HepG2 (cell line): Measurements from ENCODE around the gene PPA2. TPM values are rescaled to one million over a fixed set of nuclear protein-coding genes. Genes with fewer than 3 reads are reported as not detected.

Source experiments
- ARHGAP35 ChIP-seq: sonication (generic); formaldehyde crosslinking; IDR thresholded peaks from 2 replicates; pipeline ENCODE4 v1.9.0; 2022; ENCODE audit warnings: mild to moderate bottlenecking, inconsistent platforms, moderate library complexity, missing genetic modification reagents, borderline replicate concordance
- ATF4 ChIP-seq, 2 experiments: fragments of 450-650 bp in 1 of 2; sonication (generic) in 1 of 2; formaldehyde crosslinking; IDR thresholded peaks; 2 replicates each; pipeline versions ENCODE4 v1.5.0 to v1.8.0; 2020 to 2022; ENCODE audit warnings: mild to moderate bottlenecking in 1 of 2, missing genetic modification reagents in 1 of 2
- CBX2 ChIP-seq, 2 experiments: fragments of 200-600 bp in 1 of 2; sonication (generic); formaldehyde crosslinking in 1 of 2; IDR thresholded peaks; 2 replicates each; pipeline versions ENCODE4 v1.7.0 to v1.8.1; 2018 to 2022; ENCODE audit warnings: low read depth in 2 of 2, low read length in 1 of 2, mild to moderate bottlenecking in 1 of 2, missing genetic modification reagents in 1 of 2
- DZIP1 ChIP-seq: sonication (generic); formaldehyde crosslinking; IDR thresholded peaks from 2 replicates; pipeline ENCODE4 v1.5.0; 2020; ENCODE audit warnings: mild to moderate bottlenecking, missing genetic modification reagents
- HDAC6 ChIP-seq: fragments of 200-600 bp; sonication (generic); IDR thresholded peaks from 2 replicates; pipeline ENCODE4 v1.7.0; 2017; ENCODE audit warnings: mild to moderate bottlenecking, antibody characterized with exemption, low read length, low read depth
- HOXA3 ChIP-seq: sonication (generic); formaldehyde crosslinking; IDR thresholded peaks from 2 replicates; pipeline ENCODE4 v1.5.0; 2020; ENCODE audit warnings: missing genetic modification reagents
- IKZF4 ChIP-seq: sonication (generic); formaldehyde crosslinking; IDR thresholded peaks from 2 replicates; pipeline ENCODE4 v1.5.1; 2020; ENCODE audit warnings: borderline replicate concordance, mild to moderate bottlenecking, low read depth, missing genetic modification reagents; ENCODE audit errors: not compliant biosample characterization
- KDM5A ChIP-seq: fragments of 200-600 bp; sonication (generic); IDR thresholded peaks from 2 replicates; pipeline ENCODE4 v1.7.0; 2018; ENCODE audit warnings: antibody characterized with exemption, mild to moderate bottlenecking, low read length, borderline replicate concordance
- KLF6 ChIP-seq: IDR thresholded peaks from 2 replicates; pipeline ENCODE4 v1.8.0; 2016; ENCODE audit warnings: missing biosample characterization, missing genetic modification reagents
- KMT2A ChIP-seq: sonication (generic); formaldehyde crosslinking; IDR thresholded peaks from 2 replicates; pipeline ENCODE4 v1.4.0; 2020; ENCODE audit warnings: missing genetic modification reagents
- MTF1 ChIP-seq: sonication (generic); formaldehyde crosslinking; IDR thresholded peaks from 2 replicates; pipeline ENCODE4 v1.5.0; 2020; ENCODE audit warnings: missing genetic modification reagents
- PAF1 ChIP-seq: IDR thresholded peaks from 2 replicates; pipeline ENCODE4 v1.6.1; 2016; ENCODE audit warnings: missing genetic modification reagents, missing compliant biosample characterization
- PRDM10 ChIP-seq: sonication (generic); formaldehyde crosslinking; IDR thresholded peaks from 2 replicates; pipeline ENCODE4 v1.4.0; 2020; ENCODE audit warnings: low read depth, missing genetic modification reagents
- RFX1 ChIP-seq: fragments of 450-650 bp; IDR thresholded peaks from 2 replicates; pipeline ENCODE4 v1.6.1; 2017
- RFXANK ChIP-seq: IDR thresholded peaks from 2 replicates; pipeline ENCODE4 v1.6.1; 2016
- TEAD2 ChIP-seq: sonication (generic); formaldehyde crosslinking; IDR thresholded peaks from 2 replicates; pipeline ENCODE4 v1.9.0; 2021; ENCODE audit warnings: missing genetic modification reagents
- ZNF557 ChIP-seq: sonication (generic); formaldehyde crosslinking; IDR thresholded peaks from 2 replicates; pipeline ENCODE4 v1.4.0; 2020; ENCODE audit warnings: missing genetic modification reagents
- ZNF567 ChIP-seq: sonication (generic); formaldehyde crosslinking; IDR thresholded peaks from 2 replicates; pipeline ENCODE4 v1.8.1; 2023; ENCODE audit warnings: mild to moderate bottlenecking, missing genetic modification reagents, borderline replicate concordance
- ZNF7 ChIP-seq: IDR thresholded peaks from 2 replicates; pipeline ENCODE4 v1.6.1; 2016; ENCODE audit warnings: missing biosample characterization, missing genetic modification reagents
- ZNF781 ChIP-seq: sonication (generic); formaldehyde crosslinking; IDR thresholded peaks from 2 replicates; pipeline ENCODE4 v1.5.1; 2020; ENCODE audit warnings: borderline replicate concordance, mild to moderate bottlenecking, missing genetic modification reagents; ENCODE audit errors: not compliant biosample characterization
- ZNF782 ChIP-seq: sonication (generic); formaldehyde crosslinking; IDR thresholded peaks from 2 replicates; pipeline ENCODE4 v1.4.0; 2020; ENCODE audit warnings: missing genetic modification reagents, mild to moderate bottlenecking, borderline replicate concordance
- ZSCAN29 ChIP-seq: sonication (generic); formaldehyde crosslinking; conservative IDR thresholded peaks from 2 replicates; pipeline ENCODE4 v1.4.0; 2020; ENCODE audit warnings: mild to moderate bottlenecking, missing genetic modification reagents
- ZSCAN30 ChIP-seq: sonication (generic); formaldehyde crosslinking; IDR thresholded peaks from 2 replicates; pipeline ENCODE4 v1.5.0; 2020; ENCODE audit warnings: mild to moderate bottlenecking, missing genetic modification reagents
- polyA plus RNA-seq, 8 experiments: library from polyadenylated mRNA; depleted of rRNA in 3 of 8; stranded (reverse) in 7 of 8; unstranded in 1 of 8; fragments of >200 nt; fragmentation: Illumina TruSeq in 4 of 8; extraction: Trizol in 4 of 8; gene quantifications; 2 replicates each; pipeline versions ENCODE4 v1.2.1 to v1.2.3, GENCODE V29; 2011 to 2016; ENCODE audit warnings: low read depth in 4 of 8, missing spikeins in 1 of 8, mixed read lengths in 1 of 8; ENCODE audit not compliant: insufficient read depth in 1 of 8
- total RNA-seq, 5 experiments: library from RNA; depleted of rRNA; stranded (reverse); fragments of >200 nt; fragmentation: Illumina TruSeq; extraction: Trizol; gene quantifications; 2 replicates each; pipeline ENCODE4 v1.2.3, GENCODE V29; 2016; ENCODE audit warnings: low read depth in 1 of 5

Gene PPA2
- total and polyA plus RNA-seq, 2 of the 13 experiments (the other 11 are each of a cell fraction or from before 2014, with no cell fraction given): 44.2 to 70.6 TPM

GRCh38 chr4:105473324-105474098 lies at the start of gene PPA2 (continued):
- TF ChIP-seq ZNF782 (CRISPR knock-in tag) (no peak), ATF4 (CRISPR knock-in tag; IDR thresholded peaks at IDR 0.05) (peak in 1 of 2 experiments; percentile 15; a peak in 1 of 4 replicates), CBX2 (IDR thresholded peaks at IDR 0.05; ENCODE audit: low read depth, low read length) (no peak), CBX2 (CRISPR knock-in tag; IDR thresholded peaks at IDR 0.05; ENCODE audit: low read depth) (no peak), ZSCAN30 (peak; percentile 87), RFXANK (CRISPR knock-in tag) (no peak), ZSCAN29 (CRISPR knock-in tag) (peak; percentile 44; the same call in 1 of the 2 replicates), ZNF567 (CRISPR knock-in tag) (no peak; the same call in 1 of the 2 replicates), ZNF557 (CRISPR knock-in tag) (no peak), ARHGAP35 (CRISPR knock-in tag) (0 out of 2 replicates have a peak, but pooled peaks have one; percentile 64), KMT2A (peak; percentile 64), TEAD2 (CRISPR knock-in tag) (no peak), RFX1 (no peak), DZIP1 (CRISPR knock-in tag) (0 out of 2 replicates have a peak, but pooled peaks have one; percentile 74), KDM5A (peak; percentile 40; the same call in 1 of the 2 replicates), PAF1 (CRISPR knock-in tag) (no peak), MTF1 (no peak), ZNF7 (CRISPR knock-in tag) (no peak), HOXA3 (CRISPR knock-in tag) (peak; percentile 96), IKZF4 (CRISPR knock-in tag) (peak; percentile 93), HDAC6 (no peak), KLF6 (peak; percentile 53; the same call in 1 of the 2 replicates), PRDM10 (CRISPR knock-in tag) (0 out of 2 replicates have a peak, but pooled peaks have one; percentile 59), ZNF781 (CRISPR knock-in tag) (peak; percentile 41)
